ENCODE results near the gene AFAP1L1.

Gene AFAP1L1

DNA sequence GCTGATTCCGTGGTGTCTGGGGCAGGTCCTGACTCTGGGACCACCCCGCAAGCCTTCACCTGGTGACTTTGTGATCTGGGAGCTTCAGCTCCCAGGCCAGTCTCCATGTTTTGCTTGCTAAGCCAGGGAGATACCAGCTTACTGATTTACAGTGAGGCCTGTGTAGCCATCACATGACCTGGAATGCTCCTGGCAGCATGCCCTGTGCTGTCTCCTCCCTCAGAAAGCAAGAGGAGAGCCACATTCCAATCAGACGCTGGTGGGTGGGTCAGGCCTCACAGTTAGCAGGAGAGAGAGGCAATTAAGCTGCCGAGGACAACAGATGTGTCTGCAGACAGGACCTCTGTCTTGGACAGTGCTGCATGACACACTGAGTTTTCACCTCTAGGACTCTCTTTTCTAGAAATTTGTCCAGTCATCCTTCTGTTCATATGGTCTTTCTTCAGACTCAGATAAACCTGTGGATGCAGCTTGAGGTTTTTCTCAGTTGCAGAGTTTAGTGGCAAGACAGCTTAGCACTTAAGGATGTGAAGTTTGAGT lies 49.2 kb downstream of the AFAP1L1 start:
- DNase-seq (ENCODE audit: low read depth), result no peak
- no peak overlapping the region for H3K4me3 ChIP-seq (ENCODE audit: low read depth, low read length)
- TF ChIP-seq, protein P1, sequence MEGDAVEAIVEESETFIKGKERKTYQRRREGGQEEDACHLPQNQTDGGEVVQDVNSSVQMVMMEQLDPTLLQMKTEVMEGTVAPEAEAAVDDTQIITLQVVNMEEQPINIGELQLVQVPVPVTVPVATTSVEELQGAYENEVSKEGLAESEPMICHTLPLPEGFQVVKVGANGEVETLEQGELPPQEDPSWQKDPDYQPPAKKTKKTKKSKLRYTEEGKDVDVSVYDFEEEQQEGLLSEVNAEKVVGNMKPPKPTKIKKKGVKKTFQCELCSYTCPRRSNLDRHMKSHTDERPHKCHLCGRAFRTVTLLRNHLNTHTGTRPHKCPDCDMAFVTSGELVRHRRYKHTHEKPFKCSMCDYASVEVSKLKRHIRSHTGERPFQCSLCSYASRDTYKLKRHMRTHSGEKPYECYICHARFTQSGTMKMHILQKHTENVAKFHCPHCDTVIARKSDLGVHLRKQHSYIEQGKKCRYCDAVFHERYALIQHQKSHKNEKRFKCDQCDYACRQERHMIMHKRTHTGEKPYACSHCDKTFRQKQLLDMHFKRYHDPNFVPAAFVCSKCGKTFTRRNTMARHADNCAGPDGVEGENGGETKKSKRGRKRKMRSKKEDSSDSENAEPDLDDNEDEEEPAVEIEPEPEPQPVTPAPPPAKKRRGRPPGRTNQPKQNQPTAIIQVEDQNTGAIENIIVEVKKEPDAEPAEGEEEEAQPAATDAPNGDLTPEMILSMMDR (IDR thresholded peaks at IDR 0.05; ENCODE audit: insufficient read depth, low read depth, low read length, missing control alignments), result no peak

DNA sequence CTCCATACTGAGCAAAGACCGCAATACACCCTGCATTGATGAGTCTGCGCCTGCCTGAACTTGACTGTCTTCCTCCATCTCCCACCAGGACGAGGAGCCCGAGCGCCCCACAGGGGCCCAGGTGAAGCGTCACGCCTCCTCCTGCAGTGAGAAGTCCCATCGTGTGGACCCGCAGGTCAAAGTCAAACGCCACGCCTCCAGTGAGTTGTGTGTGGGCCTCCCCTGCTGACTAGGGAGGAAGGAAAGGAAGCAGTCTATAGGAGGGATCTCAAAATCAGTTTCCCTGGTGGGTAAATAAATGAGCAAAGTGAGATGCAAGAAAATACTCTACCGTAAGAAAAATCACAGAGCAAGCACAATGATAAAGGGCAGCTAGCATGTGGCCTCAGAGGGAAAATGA lies 50.9 kb downstream of the AFAP1L1 start:
- TF ChIP-seq, protein P1 (IDR thresholded peaks at IDR 0.05; ENCODE audit: insufficient read depth, low read depth, low read length, missing control alignments), result no peak
- no peak overlapping the region for H3K4me3 ChIP-seq (ENCODE audit: low read depth, low read length)
- DNase-seq (ENCODE audit: low read depth), result no peak

GRCh38 chr5:149323210-149323609 lies 51.6 kb downstream of the AFAP1L1 start:
- TF ChIP-seq, protein P1 (IDR thresholded peaks at IDR 0.05; ENCODE audit: insufficient read depth, low read depth, low read length, missing control alignments), result no peak
- no peak overlapping the region for H3K4me3 ChIP-seq (ENCODE audit: low read depth, low read length)
- no peak for DNase-seq (ENCODE audit: low read depth)

DNA sequence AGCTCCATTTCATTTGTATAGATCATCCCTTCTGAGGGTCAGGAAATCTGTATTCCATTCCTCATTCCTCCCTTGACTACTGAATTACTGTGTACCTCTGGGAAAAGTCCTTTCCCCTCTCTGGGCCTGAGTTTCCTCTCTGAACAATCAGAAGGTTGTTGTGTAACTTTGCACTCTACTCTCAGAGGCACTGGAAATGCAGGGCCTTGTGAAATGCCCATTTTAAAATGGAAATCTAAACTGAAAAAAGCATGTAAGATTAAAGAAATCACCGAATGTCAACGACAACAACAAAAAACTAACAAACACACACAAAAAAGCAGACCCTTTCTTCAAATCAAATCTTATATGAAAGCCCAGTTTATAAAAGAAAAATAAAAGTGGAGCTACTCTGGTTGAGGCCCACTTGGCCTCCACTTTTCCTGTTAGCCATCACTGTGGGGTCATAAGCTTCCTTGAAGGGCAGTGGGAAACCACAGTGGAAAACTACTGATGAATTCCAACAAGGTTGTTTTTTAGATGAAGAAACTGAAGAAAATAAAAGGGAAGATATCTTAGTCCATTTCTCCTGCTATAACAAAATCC lies 52.1 kb downstream of the AFAP1L1 start:
- no peak for DNase-seq (ENCODE audit: low read depth)
- TF ChIP-seq, protein P1 (IDR thresholded peaks at IDR 0.05; ENCODE audit: insufficient read depth, low read depth, low read length, missing control alignments), result no peak
- no peak overlapping the region for H3K4me3 ChIP-seq (ENCODE audit: low read depth, low read length)

DNA sequence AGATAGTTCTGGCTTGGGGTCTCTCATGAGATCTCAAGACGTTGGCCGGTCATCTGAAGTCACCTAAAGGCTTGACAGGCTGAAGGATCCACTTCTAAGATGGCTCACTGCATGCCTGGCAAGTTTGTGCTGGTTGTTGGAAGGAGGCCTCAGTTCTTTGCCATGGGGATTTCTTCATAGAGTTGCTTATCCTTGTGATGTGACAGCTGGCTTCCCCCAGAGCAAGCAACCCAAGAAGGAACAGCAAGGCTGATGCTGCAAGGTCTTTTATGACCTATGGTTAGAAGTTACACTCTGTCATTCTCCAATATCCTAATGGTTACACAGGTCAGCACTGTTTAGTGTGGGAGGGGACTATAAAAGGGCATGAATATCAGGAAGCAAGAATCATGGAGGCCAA lies 53.0 kb downstream of the AFAP1L1 start:
- H3K4me3 ChIP-seq (ENCODE audit: low read depth, low read length), result no peak overlapping the region
- no peak for DNase-seq (ENCODE audit: low read depth)
- TF ChIP-seq, protein P1 (IDR thresholded peaks at IDR 0.05; ENCODE audit: insufficient read depth, low read depth, low read length, missing control alignments), result no peak

DNA sequence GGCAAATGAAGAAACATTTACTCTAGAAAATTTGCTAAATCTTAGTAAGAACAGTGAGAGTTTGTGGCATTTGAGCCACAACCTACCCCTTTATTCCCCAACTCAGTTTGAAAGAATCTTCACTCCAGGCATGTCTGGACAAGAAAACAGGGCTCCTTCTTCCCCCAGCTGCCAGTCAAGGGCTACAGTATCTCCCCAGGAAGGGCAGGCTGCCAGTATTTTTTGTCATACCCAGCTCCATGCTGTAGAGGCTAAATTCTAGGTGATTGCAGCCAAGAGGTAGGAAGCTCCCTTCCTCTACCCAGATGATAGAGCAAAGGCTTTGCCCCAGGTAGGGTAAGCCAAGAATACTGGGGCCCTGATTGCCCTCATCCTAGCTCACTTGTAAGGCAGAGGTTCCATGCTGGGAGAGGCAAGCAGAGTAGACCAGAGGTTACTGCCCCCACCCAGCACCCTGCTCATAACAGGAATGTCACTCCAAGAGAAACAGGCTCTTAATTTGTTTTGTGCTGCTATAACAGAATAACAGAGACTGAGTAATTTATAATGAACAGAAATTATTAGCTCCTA lies 53.6 kb downstream of the AFAP1L1 start:
- H3K4me3 ChIP-seq (ENCODE audit: low read depth, low read length), result no peak overlapping the region
- DNase-seq (ENCODE audit: low read depth), result no peak
- TF ChIP-seq, protein P1 (IDR thresholded peaks at IDR 0.05; ENCODE audit: insufficient read depth, low read depth, low read length, missing control alignments), result no peak

DNA sequence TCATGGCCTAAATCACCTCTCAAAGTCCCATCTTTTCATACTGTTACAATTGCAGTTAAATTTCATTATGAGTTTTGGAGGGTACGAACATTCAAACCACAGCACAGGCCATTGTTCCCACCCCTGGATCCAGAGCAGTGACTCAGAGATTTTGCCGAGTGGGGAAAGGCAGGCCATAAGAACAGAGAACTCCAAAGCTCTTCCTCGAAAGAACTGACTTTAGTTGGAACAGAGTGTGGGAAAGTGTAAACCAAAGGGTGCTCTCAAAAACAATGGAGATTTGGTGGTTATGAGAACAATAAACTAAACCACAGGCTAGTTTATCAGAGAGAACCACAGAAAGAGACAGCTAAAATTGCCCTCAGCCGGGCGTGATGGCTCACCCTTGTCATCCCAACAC lies 54.2 kb downstream of the AFAP1L1 start:
- DNase-seq (ENCODE audit: low read depth), result no peak
- TF ChIP-seq, protein P1 (IDR thresholded peaks at IDR 0.05; ENCODE audit: insufficient read depth, low read depth, low read length, missing control alignments), result no peak
- no peak overlapping the region for H3K4me3 ChIP-seq (ENCODE audit: low read depth, low read length)
